ENCODE results near the gene CDH22.

Gene CDH22

DNA sequence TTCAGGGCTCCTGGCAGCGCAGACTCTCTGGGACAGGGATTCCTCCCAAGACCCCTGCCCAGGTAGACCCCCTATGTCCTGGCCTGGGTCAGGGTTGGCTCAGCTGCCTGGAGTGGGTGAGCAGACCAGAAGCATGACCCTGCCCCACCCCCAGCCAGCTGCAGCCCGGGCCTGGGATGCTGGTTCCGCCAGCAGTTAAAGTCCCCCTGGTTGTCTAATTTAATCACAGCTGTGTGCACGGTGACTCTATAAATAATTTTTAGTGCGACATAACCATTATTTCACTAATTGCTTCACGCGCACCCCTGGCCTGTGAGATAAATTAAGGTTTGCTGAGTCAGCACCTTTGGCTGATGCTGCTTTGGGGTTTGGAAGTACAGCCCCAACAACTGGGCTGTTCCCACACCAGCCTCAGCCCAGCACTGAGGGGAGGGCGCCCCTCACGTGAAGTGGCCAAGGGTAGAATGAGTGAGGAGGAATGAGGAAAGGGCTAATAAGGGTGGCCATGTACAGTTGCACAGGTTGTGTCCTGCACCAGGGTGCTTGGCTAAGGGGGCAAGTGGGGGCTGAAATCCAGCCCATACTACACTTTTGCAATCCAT is 26.1 kb upstream of the CDH22 start:
- no peak overlapping the region for H3K4ac ChIP-seq (ENCODE audit: low read depth in 1 of 2, low read length in 2 of 2)
- 70% methylated on average over 8 of the region's 9 CpGs for WGBS

DNA sequence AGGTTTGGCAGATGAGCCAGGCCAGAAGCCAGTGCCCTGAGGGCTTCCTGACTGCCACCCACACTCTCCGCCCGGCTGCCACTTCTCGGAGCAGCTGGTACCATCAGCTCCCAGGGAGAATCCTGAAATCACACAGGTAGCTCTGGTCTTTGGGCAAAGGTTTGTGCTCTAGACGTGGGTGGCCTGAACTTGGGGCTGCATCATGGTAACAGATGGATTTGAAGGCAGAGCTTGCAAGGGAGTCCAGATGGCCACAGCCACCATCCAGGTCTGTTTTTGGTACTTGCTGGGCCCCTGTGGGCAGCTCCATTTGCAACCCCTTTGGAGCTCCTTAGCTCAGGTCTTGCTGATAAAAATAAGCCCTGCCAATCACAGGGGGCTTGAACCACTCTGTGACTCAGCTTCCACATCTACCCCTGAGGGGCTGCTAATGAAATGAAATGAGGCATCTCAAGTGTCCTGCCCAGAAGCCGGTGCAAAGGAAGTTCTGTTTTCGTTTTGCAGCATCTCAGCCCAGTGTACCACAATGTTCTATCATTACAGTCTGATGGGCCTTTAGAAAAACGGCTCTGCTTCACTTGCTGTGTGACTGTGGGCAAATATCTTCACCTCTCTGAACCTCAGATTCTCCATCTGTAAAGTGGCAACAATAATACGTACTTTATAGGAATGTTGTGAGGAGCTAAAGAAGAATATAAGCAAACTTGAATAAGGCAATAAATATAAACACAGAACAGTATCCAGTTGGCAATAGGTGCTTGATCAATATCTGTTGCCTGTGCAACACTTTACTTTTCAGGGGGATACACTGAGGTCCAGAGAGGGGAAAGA is 25.1 kb upstream of the CDH22 start:
- no peak overlapping the region for H3K27ac ChIP-seq (ENCODE audit: low read length, poor library complexity, severe bottlenecking)
- no peak overlapping the region for H2BK12ac ChIP-seq (ENCODE audit: low read length in 2 of 2)
- no peak overlapping the region for H4K91ac ChIP-seq (ENCODE audit: low read length)
- no peak overlapping the region for H2BK120ac ChIP-seq (ENCODE audit: low read depth, low read length)
- H2AFZ ChIP-seq (ENCODE audit: low read depth, low read length) = no peak overlapping the region
- H3K14ac ChIP-seq (ENCODE audit: low read length in 2 of 2) = no peak overlapping the region
- no peak overlapping the region for H3K9ac ChIP-seq (ENCODE audit: low read length)
- no peak for DNase-seq
- no peaks in the 10 kb centered on the region for H3K79me1 ChIP-seq (replicated peaks; ENCODE audit: low read length, poor library complexity, severe bottlenecking)
- H3K4ac ChIP-seq (ENCODE audit: low read depth in 1 of 2, low read length in 2 of 2) = no peak overlapping the region
- no peak overlapping the region for H3K23ac ChIP-seq (ENCODE audit: low read length in 2 of 2)
- H3K27me3 ChIP-seq (ENCODE audit: control insufficient read depth in 1 of 2, insufficient read depth in 1 of 2, low read length in 2 of 2) = peaks cover 70 to 91% of the 10 kb centered on the region in 2 experiments
- 80% methylated on average over 7 of the region's 8 CpGs for WGBS
- no peak overlapping the region for H4K8ac ChIP-seq (ENCODE audit: low read length)
- no peak overlapping the region for H3K4me3 ChIP-seq (ENCODE audit: insufficient read depth in 1 of 2, low read depth in 1 of 2, low read length in 2 of 2)
- H2AK5ac ChIP-seq (ENCODE audit: low read length, severe bottlenecking) = no peak overlapping the region
- no peak overlapping the region for H3K4me2 ChIP-seq (ENCODE audit: low read length, poor library complexity, severe bottlenecking)
- no peaks in the 10 kb centered on the region for H3K36me3 ChIP-seq (ENCODE audit: control insufficient read depth in 1 of 2, insufficient read depth in 2 of 2, low read depth in 1 of 2, low read length in 2 of 2)
- H3K4me1 ChIP-seq (ENCODE audit: control insufficient read depth, insufficient read depth, low read depth, low read length) = peaks cover 6% of the 10 kb centered on the region
- H2BK15ac ChIP-seq (ENCODE audit: low read depth, poor library complexity, severe bottlenecking) = no peak overlapping the region
- no peak overlapping the region for H3K18ac ChIP-seq (ENCODE audit: low read depth in 1 of 2, low read length in 2 of 2)
- no peak overlapping the region for H2BK5ac ChIP-seq (ENCODE audit: low read depth, low read length, poor library complexity, severe bottlenecking)
- H3K9me3 ChIP-seq (ENCODE audit: control insufficient read depth, low read length) = no peaks in the 10 kb centered on the region

More for the DNA sequence above, 26.1 kb upstream of the CDH22 start:
- peaks cover 70 to 93% of the 10 kb centered on the region in 2 experiments for H3K27me3 ChIP-seq (ENCODE audit: control insufficient read depth in 1 of 2, insufficient read depth in 1 of 2, low read length in 2 of 2)
- H3K18ac ChIP-seq (ENCODE audit: low read depth in 1 of 2, low read length in 2 of 2) = no peak overlapping the region
- no peaks in the 10 kb centered on the region for H3K79me1 ChIP-seq (replicated peaks; ENCODE audit: low read length, poor library complexity, severe bottlenecking)
- H4K8ac ChIP-seq (ENCODE audit: low read length) = no peak overlapping the region
- no peak overlapping the region for H3K4me2 ChIP-seq (ENCODE audit: low read length, poor library complexity, severe bottlenecking)
- no peak overlapping the region for H3K27ac ChIP-seq (ENCODE audit: low read length, poor library complexity, severe bottlenecking)
- H4K91ac ChIP-seq (ENCODE audit: low read length) = no peak overlapping the region
- H3K36me3 ChIP-seq (ENCODE audit: control insufficient read depth in 1 of 2, insufficient read depth in 2 of 2, low read depth in 1 of 2, low read length in 2 of 2) = no peaks in the 10 kb centered on the region
- no peak overlapping the region for H2BK15ac ChIP-seq (ENCODE audit: low read depth, poor library complexity, severe bottlenecking)
- no peak overlapping the region for H2BK120ac ChIP-seq (ENCODE audit: low read depth, low read length)
- H3K23ac ChIP-seq (ENCODE audit: low read length in 2 of 2) = no peak overlapping the region
- H3K14ac ChIP-seq (ENCODE audit: low read length in 2 of 2) = no peak overlapping the region
- no peaks in the 10 kb centered on the region for H3K9me3 ChIP-seq (ENCODE audit: control insufficient read depth, low read length)
- no peak overlapping the region for H2AK5ac ChIP-seq (ENCODE audit: low read length, severe bottlenecking)
- no peak overlapping the region for H2BK12ac ChIP-seq (ENCODE audit: low read length in 2 of 2)
- peaks cover 6% of the 10 kb centered on the region for H3K4me1 ChIP-seq (ENCODE audit: control insufficient read depth, insufficient read depth, low read depth, low read length)
- H3K4me3 ChIP-seq (ENCODE audit: insufficient read depth in 1 of 2, low read depth in 1 of 2, low read length in 2 of 2) = no peak overlapping the region
- no peak overlapping the region for H2AFZ ChIP-seq (ENCODE audit: low read depth, low read length)
- H2BK5ac ChIP-seq (ENCODE audit: low read depth, low read length, poor library complexity, severe bottlenecking) = no peak overlapping the region
- no peak for DNase-seq
- H3K9ac ChIP-seq (ENCODE audit: low read length) = no peak overlapping the region

GRCh38 chr20:46332373-46333160 is 24.3 kb upstream of the CDH22 start:
- H2AFZ ChIP-seq (ENCODE audit: low read depth, low read length) = no peak overlapping the region
- no peak overlapping the region for H3K4ac ChIP-seq (ENCODE audit: low read depth in 1 of 2, low read length in 2 of 2)
- no peak overlapping the region for H2BK15ac ChIP-seq (ENCODE audit: low read depth, poor library complexity, severe bottlenecking)
- H3K27ac ChIP-seq (ENCODE audit: low read length, poor library complexity, severe bottlenecking) = no peak overlapping the region
- no peak overlapping the region for H2BK5ac ChIP-seq (ENCODE audit: low read depth, low read length, poor library complexity, severe bottlenecking)
- DNase-seq = no peak
- H3K23ac ChIP-seq (ENCODE audit: low read length in 2 of 2) = no peak overlapping the region
- H4K8ac ChIP-seq (ENCODE audit: low read length) = no peak overlapping the region
- H3K4me3 ChIP-seq (ENCODE audit: insufficient read depth in 1 of 2, low read depth in 1 of 2, low read length in 2 of 2) = no peak overlapping the region
- H2BK120ac ChIP-seq (ENCODE audit: low read depth, low read length) = no peak overlapping the region
- peaks cover 68 to 90% of the 10 kb centered on the region in 2 experiments for H3K27me3 ChIP-seq (ENCODE audit: control insufficient read depth in 1 of 2, insufficient read depth in 1 of 2, low read length in 2 of 2)
- H3K14ac ChIP-seq (ENCODE audit: low read length in 2 of 2) = no peak overlapping the region
- no peak overlapping the region for H3K4me2 ChIP-seq (ENCODE audit: low read length, poor library complexity, severe bottlenecking)
- no peaks in the 10 kb centered on the region for H3K79me1 ChIP-seq (replicated peaks; ENCODE audit: low read length, poor library complexity, severe bottlenecking)
- H3K9ac ChIP-seq (ENCODE audit: low read length) = no peak overlapping the region
- WGBS = 55% methylated on average over 10 of the region's 12 CpGs
- peaks cover 4% of the 10 kb centered on the region for H3K4me1 ChIP-seq (ENCODE audit: control insufficient read depth, insufficient read depth, low read depth, low read length)
- no peaks in the 10 kb centered on the region for H3K36me3 ChIP-seq (ENCODE audit: control insufficient read depth in 1 of 2, insufficient read depth in 2 of 2, low read depth in 1 of 2, low read length in 2 of 2)
- no peak overlapping the region for H2BK12ac ChIP-seq (ENCODE audit: low read length in 2 of 2)
- H3K9me3 ChIP-seq (ENCODE audit: control insufficient read depth, low read length) = no peaks in the 10 kb centered on the region
- no peak overlapping the region for H2AK5ac ChIP-seq (ENCODE audit: low read length, severe bottlenecking)
- no peak overlapping the region for H4K91ac ChIP-seq (ENCODE audit: low read length)
- H3K18ac ChIP-seq (ENCODE audit: low read depth in 1 of 2, low read length in 2 of 2) = no peak overlapping the region
